GM21360 (cell line): Measurements from ENCODE around the gene ADI1.
"Not testable (repeated sequence)": the region's sequence is repeated elsewhere in the genome, so short reads cannot be mapped to it uniquely, and the experiment has no call there.

Experiments used
- ATAC-seq: cut with Tn5 transposase; IDR thresholded peaks from one replicate; pipeline ENCODE4 v1.9.1; 2021; ENCODE audit warnings: mild to moderate bottlenecking, moderate library complexity; ENCODE audit not compliant: unreplicated experiment

Gene ADI1

DNA sequence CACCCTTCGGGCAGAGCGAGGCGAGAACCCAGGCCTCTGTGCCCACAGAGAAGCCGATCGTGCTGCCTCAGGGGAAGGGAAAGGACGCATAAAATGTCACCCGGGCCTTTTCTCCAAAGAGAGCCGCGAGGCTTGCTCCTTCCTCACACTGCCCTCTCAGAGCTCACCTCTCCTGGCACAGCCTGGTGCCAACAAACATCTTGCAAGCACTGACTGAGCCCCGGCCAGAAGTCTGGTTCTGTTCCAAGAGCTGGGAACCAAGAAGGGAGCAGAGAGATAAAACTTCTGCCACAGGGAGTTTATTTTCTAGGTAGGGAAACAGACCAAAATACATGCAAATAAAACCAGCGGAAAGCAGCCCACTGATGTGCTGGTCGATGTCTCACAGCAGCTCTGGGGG is 13.6 kb upstream of the ADI1 start:
- ATAC-seq, result no peak

DNA sequence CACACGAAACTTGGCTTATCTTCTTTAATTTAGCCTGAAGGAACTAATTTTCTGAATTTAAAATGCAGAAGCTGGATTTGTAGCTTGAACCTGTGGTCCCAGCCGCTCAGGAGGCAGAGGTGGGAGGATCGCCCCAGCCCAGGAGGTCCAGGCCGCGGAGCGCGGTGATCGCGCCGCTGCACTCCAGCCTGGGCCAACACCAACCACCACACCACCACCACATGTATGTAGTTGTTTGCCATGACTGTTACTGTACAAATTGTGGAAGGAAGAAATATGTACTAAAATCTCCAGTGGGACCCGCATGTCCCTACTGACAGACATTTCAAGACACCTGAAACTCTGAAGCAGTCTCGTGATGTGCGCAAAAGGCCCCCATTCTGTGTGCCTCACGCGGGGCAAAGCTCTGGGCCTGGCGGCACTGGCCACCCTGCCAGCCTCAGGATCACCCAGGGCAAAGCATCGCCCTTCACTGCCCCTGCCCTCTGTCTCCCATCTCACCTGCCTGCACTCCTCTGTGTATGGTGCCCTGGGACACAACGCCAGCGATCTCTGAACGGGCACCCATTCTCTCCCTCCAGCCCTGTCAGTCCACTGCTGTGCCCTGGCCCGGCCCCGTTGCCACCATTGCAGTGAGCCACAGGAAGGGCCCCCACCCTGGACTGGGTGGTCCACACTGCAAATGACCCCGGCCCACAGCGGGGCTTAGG is 10.1 kb upstream of the ADI1 start:
- no peak for ATAC-seq

DNA sequence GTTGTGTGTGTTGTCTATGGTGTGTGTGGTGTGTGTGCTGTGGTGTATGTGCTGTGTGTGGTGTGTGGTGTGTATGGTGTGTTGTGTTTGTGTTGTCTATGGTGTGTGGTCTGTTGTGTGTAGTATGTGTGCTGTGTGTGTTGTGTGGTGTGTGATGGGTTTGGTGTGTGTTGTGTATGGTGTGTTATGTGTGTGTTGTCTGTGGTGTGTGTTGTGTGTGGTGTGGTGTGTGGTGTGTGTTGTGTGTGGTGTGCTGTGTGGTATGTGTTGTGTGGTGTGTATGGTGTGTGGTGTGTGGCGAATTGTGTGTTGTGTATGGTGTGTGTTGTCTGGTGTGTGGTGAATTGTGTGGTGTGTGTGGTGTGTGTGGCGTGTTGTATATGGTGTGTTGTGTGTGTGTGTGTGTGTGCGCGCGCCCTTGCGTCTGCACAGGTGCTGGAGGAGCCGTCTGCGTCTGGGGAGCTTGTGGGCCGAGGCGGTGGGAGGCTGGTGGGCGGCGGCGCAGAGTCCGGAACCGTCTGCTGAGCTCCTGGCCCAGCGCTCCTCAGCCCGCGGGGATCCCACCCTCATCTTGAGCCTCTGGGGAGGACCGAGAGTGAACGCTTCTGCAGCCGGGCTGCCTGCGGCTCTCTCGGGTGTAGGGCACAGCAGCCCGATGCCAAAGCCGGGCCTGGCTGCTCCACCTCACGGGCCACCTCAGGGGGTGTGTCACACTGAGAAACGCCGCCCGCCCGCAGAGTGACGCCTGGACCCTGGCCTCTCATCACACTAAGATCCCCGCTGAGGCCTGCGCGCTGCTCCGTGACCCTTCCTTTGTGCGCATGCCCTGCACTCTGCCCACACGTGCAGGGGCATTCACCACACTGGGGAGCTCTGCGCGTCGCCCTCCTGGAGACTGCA is 8.8 kb upstream of the ADI1 start:
- ATAC-seq, result no peak

DNA sequence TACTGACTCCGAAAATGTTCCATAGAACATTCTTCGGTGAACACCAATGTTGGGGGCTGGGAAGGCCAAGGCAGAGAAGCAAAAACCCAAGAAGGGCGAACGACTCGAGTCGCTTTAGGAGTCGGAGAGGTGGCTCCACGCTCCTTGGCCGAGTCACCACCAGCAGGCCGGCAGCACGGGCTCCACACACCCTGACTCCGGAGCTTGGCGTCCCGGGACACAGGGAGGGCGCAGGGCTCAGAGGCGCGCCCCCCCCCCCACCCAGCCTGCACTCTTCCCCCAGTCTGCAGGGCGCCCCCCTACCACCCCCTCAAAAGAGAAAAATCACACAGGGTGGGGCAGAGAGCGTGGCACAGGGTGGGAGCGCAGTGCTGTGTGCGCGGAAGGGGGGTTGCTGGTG is 7.5 kb upstream of the ADI1 start:
- no peak for ATAC-seq

DNA sequence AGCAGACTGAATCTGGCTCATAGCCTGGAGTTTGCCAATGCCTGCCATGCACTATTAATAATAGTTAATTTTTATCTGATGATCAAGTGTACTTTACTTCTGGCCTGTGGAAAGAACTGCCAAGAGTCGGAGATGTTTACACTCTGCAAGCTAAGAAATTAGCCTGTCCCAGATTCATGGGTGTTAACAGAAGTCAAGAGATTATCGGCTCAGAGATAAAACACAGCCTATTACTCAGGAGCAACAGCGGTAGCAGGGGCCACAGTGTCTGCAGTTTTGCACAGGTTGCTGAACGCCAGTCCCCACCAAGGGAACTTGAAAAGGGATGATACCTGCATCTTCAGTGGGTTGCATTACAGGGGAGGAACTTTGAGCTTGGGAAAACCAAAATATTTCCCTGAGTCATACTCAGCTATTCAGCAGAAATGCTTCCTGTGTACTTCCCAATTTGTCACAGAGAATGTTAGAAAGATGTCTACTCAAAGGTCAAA is 4.3 kb upstream of the ADI1 start:
- ATAC-seq, result no peak

DNA sequence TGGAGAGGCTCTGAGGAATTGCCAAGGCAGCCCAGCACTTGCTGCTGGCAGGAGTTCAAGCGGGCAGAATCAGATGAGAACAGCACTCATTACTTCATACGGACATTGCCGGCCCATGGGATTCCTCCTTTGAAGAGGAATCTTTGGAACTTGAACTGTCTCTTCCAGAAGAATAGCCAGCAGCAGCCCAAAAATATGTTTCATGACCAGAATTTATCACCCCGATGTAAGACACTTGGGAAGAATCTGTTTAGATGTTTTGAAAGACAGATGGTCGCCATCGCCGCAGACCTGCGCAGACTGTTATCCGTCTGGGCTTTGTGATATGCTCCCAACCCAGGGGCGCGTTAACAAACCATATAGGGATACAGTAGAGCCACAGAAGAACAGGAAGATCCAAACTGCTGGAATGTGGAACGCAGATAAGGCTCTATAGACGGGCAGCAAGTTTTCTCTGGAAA is 3.7 kb upstream of the ADI1 start:
- ATAC-seq, result no peak

DNA sequence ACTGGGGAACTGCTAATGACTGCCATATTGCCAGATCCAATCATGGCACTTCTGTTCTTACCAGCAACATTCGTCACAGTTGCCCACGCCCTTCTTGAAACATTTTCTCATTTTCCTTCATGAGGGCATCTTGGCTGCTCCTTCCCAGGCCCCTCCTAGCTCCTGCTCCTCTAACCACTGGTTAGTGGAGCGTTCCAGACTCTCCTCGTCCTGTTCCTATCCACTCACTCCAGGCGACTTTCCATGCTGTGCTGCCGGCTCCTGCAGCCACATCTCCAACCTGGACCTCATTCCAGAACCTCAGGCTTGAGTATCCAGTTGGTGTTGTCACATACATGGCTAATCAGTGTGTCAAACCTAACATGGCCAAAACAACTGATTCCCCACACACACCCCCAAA is 1.3 kb upstream of the ADI1 start:
- no peak for ATAC-seq

DNA sequence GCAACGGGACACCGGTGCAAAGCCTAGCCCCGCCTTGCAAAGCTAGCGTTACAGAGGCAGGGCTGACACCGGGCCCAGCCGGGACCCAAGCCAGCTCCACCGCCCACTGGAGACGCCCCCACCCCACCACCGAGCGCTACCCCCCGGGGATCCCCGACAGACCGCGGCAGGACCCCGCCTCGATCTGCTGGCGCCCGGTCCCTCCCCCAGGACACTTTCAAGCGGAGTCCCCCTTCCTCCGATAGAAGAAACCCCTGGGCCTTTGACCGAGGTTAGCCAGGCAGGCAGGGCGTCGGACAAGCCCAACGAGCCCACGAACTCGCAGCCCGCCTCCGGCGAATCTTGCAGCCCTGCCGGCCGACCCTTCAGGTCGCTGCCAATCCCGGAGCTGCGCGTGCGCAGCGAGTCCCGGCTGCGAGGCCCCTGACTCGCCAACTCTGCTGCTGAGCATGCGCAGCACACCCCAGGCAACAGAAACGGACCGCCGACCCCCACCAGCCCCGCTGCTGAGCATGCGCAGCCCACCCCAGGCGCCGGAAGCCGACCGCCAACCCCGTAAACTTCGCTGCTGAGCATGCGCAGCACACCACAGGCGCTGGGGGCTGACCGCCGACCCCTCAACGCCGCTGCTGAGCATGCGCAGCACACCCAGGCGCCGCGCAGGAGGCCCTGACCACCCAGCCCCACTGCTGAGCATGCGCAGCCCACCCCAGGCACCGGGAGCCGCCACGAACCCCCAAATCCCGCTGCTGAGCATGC is 656 bp downstream of the ADI1 start:
- ATAC-seq, result peak; percentile 80

DNA sequence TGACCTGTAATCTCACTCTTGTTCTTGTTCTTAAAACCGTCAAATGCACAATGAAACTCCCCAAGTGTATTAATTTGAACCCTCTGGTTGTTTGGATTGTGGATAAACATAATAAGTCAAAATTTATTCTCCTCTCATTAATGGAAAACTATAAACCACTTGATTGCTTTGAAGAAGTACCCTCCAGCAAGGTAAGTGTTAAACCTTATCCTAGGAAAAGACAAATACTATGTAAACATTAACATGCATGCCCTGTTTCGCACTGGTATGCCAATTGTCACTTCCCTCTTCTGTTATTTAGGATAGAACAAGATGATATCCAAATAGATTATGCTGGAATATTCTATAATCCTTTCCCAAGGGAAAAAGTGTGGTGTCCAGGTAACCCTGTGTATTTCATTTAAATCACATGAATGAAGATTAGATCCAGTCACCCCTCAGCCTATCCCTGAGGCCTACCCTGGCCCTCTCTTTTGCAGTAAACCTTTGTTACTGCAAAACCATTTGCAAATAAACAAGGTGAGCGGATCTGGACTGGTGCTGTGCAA is 1.3 kb downstream of the ADI1 start:
- no peak for ATAC-seq

DNA sequence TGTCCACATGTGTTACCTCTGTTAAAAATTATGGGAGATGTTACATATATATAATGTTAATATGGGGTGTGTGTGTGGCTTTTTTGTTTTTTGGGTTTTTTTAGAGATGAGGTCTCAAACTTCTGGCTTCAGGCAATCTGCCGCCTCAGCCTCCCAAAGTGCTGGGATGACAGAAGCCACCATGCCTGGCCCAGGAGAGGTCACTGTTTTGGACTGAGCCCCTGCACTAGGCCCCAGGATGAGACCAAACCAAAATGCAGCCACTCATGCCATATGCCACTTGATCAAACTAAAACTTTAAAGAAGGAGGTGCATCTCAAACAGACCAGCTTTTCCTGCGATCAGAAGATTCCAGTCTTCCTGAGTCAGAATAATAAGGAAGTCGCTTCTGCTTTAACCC is 2.5 kb downstream of the ADI1 start:
- no peak for ATAC-seq

DNA sequence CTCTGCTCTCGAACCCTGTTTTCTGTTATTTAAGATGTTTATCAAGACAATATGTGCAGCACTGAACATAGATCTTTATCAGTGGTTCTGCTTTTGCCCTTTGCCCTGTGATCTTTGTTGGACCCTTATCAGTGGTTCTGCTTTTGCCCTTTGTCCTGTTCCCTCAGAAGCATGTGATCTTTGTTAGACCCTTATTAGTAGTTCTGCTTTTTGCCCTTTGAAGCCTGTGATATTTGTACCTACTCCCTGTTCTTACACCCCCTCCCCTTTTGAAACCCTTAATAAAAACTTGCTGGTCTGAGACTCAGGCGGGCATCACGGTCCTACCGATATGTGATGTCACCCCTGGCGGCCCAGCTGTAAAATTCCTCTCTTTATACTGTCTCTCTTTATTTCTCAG is 3.9 kb downstream of the ADI1 start:
- ATAC-seq, result not testable (repeated sequence)

DNA sequence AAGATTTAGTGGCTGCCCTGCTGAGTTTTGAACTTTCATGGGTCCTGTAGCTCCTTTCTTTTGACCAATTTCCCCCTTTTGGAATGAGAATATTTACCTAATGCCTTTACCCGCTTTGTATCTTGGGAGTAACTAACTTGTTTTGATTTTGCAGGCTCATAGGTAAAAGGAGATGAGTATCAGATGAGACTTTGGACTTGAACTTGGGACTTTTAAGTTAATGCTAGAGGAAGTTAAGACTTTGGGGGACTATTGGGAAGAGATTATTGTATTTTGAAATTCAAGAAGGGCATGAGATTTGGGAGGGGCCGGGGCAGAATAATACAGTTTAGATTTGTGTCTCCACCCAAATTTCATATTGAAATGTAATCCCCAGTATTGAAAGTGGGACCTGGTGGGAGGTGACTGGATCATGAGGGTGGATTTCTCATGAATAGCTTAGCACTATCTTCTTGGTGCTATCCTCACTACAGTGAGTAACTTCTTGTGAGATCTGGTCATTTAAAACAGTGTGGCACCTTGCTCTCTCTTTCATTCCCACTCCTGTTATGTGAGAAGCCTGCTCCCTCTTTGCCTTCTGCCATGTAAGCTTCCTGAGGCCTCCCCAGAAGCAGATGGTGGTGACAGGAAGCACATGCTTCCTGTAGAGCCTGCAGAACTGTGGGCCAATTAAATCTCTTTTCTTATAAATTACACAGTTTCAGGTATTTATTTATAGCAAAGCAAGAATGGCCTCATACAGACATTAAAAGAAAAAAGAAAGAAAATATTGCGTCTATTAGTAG is 6.1 kb downstream of the ADI1 start:
- ATAC-seq, result no peak

DNA sequence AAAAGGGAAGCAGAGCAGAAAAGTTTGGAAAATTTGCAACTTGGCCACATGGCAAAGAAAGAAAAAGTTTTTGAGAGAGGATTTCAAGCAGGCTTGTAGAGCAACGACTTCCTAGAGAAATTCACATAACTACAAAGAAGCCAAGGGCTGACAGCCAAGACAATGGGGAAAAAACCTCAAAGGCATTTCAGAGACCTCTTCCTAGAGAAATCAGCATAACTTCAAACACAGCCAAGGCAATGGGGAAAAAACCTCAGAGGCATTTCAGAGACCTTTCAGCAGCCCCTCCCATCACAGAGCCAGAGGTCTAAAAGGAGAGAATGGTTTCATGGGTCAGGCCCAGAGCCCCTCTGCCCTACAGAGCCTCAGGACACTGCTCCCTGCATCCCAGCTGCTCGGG is 7.2 kb downstream of the ADI1 start:
- ATAC-seq, result no peak

DNA sequence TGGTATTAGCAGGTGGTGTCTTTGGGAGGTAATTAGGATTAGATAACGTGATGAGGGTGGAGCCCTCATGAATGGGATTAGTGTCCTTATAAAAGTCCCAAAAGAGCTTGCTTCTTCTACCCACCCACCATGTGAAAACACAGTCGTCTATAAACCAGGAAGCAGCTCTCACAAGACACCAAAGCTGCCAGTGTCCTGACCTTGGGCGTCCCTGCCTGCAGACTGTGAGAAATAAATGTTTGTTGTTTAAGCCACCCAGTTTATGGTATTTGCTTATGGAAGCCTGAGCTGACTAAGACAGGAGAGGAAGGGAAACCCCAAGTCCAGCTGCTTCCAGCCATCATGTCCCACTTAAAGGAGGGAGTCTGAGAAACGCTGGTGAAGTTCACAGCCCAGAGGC is 13.6 kb downstream of the ADI1 start:
- ATAC-seq, result no peak

DNA sequence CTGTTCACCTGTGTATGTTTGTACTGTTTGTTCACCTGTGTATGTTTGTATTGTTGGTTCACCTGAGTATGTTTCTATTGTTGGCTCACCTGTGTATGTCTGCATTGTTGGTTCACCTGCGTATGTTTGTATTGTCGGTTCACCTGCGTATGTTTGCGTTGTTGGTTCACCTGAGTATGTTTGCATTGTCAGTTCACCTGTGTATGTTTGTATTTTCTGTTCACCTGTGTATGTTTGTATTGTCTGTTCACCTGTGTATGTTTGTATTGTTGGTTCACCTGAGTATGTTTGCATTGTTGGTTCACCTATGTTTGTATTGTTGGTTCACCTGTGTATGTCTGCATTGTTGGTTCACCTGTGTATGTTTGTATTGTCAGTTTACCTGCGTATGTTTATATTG is 14.6 kb downstream of the ADI1 start:
- no peak for ATAC-seq

DNA sequence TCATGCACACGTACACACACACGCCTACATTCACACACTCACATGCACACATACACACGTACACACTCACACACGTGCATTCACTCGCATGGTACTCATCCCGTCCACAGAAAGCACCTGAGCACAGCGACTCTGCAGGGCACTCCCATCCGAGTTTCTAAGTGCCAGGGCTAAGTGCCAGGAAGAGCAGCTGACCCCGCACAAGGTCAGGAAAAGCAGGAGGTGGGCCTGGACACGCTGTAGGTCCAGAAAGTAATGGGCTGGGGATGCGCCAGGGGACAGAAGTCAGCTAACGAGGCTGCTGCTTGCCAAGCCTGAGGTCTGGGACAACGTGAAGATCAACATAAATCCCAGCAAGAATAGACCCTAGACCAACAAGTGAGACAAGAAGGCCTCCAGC is 15.8 kb downstream of the ADI1 start:
- no peak for ATAC-seq

DNA sequence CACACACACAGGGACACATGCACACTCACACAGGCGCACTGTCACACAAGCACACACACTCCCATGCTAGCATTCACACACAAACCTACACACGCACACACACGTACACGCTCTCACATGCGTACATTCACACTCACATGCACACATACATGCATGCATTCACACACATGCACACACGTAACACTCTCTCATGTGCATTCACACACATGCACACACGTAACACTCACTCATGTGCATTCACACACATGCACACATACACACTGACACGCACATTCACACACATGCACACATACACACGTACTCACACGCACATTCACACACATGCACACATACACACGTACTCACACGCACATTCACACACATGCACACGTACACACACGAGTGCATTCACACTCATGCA is 16.3 kb downstream of the ADI1 start:
- ATAC-seq, result no peak

DNA sequence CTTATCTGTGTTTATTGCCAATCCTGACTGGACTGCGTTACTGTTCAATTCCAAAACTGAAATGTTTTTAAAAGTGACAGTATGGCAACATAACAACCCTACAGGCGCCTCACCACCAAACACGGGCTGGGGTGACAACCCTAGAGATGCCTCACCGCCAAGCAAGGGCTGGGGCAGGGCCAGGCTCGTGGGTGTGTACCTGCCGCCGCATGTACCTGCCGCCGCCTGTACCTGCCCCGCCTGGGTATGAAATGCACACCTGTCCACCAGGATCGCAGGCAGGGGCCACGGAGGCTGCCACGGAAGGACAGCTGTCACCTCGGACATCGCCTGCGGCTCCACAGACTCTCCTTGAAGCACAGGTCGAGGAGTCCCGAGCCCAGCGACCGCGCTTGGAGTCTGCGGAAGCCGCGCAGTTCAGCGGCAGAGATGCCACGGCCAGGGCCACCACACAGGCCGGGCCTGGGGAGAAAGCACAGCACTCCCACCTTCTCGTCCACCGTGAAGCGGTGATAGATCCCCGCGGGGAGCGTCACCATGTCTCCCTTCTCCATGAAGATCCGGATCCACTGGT is 18.9 kb downstream of the ADI1 start:
- ATAC-seq, result no peak

DNA sequence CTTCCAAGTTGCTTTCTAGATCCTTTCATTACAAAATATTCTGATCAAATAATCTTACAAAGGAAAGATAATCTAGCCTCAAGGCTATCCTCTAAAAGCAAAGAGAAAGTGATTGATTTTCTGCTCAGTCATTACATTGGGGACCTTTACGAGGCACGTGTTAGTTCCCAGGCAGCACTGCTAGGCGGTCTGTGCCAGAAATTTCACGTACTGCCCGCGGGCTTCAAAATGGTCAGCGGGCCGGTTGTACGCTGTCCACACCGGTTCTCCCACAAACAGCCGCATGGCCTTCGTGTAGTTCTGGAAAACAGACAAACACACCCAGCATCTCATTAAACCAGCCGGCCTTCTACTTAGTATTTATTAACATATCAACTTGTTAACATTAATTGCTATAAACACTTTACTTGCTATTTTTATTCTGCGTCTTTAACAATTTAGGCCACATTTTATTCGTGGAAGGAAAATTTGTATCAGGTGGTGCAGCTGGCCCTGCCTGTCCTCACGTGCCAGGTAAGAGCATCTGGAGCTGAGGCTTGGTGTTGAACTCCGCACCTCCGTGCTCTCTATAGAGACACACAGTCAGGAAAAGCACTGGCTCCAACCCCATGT is 20.4 kb downstream of the ADI1 start:
- no peak for ATAC-seq

DNA sequence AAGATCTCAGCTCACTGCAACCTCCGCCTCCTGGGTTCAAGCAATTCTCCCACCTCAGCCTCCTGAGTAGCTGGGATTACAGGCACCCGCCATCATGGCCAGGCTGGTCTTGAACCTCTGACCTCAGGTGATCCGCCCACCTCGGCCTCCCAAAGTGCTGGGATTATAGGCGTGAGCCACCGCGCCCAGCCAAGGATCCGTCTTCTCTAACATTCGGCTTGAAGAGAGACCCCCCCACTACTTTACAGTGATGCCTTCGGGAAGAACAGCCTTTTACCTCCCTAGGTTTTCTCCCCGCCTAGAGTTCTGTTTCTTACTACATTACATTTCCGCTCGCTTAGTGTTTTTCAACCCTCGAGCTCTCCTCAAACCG is 22.6 kb downstream of the ADI1 start:
- ATAC-seq, result not testable (repeated sequence)
